Measurements from ENCODE around the gene DNAJC6. TPM values are rescaled to one million over a fixed set of nuclear protein-coding genes. Genes with fewer than 3 reads are reported as not detected.
A peak's percentile ranks its signal among the peaks of the same experiment; 100 is the strongest.

DNAJC6 gene
- total RNA-seq, 1 donor from 2014 or later: 2.9 TPM

GRCh38 chr1:65292861-65293593, 16.3 kb upstream of the DNAJC6 start:
- DNase-seq: peak; percentile 14

DNA sequence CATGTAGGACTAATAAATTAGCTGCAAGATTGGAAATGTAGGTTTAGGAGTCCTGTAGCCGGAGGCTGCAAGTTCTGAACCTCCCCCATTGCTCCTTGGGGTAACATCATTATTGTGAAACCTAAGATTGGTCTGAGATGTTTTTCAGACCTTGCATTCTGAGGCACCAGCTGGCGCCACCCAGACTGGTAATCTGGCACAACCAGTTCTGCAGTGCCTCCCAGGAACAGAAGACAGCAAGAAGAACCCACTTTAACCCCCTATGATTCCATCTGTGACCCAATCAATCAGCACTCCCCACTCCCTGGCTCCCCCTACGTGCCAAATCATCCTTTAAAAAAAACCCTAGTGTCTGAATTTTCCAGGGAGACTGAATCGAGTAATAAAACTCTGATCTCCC, 11.6 kb upstream of the DNAJC6 start:
- DNase-seq: no peak

DNA sequence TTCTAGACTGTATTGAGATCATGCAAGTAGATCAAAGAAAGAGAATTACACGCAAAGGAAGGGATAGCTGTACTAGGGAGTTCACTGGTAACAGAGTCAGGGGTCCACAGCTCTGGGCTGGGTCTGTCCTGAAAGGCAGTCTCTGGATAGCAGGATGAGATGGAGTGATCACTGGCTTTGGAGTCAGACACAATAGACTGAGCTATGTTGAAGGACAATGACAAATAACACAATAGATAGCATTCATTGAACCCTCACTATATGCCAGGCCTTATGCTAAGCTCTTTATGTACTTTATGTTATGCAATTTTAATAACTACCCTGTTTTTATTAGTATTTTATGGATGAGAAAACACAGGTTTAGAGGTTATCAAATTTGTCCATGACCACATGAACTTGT, 10.0 kb upstream of the DNAJC6 start:
- DNase-seq: no peak

DNA sequence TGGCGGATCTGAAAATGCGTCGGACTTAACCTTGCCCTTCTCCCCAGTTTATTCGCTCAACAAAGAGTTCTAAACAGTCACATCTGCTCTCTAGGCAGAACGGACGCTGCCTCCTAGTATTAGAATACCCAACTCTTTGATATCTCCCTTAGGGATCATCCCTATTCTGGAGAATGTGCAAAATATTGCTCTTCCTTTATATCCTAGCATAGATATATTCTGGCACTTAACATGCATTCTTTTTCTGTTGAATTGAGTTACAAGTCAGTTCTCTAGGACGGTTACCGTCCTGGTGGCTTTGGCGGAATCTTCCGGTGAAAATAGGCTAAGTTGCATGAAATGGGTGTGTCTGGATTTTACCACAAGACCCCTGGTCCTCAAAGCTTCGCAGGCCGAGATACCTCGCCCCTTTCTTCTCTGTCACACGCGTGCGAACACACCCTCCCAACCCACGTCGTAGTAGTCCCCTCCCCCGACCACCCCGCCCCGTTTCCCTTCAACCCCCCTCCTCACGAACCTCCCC, 501 bp upstream of the DNAJC6 start:
- DNase-seq: no peak

- peak; percentile 81 for DNase-seq
These were observed 790 bp downstream of the DNAJC6 start for GRCh38 chr1:65310078-65310587.

DNA sequence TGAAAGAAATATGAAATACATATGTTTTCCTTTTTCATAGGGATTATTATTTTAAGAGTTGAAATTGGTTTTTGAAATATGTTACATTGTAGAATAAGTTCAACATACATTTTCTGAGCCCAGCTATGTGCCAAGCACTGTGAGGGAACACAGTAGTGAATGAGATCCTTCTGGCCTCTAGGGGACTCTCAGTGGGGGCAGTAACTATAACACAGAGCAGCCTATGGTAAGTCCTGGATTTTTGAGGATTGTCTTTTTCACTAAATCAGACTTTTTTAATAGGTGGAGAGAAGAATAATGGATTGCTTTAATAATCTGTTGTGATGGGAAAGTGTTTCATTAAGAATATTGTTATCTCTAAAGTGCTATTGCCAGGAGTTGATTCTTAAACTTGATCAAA, 2.4 kb downstream of the DNAJC6 start:
- no peak for DNase-seq

- DNase-seq: no peak
These were observed 6.9 kb downstream of the DNAJC6 start for GRCh38 chr1:65316233-65316632.

DNA sequence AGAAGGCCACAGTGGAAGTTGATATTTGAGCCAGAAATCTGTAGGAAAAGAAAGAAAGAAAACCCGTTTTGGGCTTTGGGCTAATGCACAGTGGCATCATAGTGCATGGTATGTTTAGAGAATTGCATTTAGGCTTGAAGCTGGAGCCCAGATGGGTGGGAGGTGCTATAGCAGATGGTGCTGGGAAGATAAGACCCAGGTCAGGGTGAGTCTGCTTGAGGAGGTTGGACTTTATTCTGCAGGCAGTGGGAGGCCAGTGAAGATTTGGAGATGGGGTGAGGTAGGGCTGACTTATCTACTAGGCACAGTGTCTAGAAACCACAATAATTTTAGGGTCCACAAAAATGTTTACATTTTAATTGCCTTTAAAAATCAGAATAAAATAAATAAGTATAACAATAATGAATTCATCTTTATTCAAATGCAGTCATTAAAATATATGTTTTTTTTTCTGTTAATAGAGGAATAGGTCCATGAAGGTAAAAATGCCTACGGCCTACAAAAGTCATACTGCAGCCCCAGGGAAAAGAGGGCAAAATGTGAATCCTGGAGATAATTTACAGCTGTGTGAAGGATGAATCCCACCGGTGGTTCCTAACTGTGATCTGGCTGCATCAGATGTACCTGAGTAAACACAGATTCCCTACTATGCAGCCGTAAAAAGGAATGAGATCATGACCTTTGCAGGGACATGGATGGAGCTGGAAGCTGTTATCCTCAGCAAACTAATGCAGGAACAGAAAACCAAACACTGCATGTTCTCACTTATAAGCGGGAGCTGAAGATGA, 8.7 kb downstream of the DNAJC6 start:
- DNase-seq: peak; percentile 7

DNA sequence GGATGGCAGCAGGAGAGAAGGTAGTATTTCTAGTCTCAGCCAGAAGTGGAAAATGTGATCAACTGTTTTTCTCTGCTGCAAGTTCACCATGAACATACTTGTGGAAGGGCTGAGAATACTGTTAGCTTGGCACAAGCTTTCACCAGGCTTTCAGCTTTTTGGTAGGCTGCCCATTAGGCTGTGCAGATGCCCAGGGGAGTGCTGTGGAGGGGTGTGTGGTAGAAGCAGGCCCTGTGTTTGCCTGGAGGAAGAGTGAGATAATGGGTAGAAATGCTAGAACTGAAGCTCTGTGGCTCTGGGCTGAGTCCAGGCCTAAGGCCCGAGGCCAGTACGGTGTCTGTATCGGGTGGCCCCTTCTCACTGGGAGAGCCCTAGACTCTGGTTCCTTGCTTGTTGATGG, 9.8 kb downstream of the DNAJC6 start:
- no peak for DNase-seq

GRCh38 chr1:65319754-65320153, 10.4 kb downstream of the DNAJC6 start:
- DNase-seq: no peak

DNA sequence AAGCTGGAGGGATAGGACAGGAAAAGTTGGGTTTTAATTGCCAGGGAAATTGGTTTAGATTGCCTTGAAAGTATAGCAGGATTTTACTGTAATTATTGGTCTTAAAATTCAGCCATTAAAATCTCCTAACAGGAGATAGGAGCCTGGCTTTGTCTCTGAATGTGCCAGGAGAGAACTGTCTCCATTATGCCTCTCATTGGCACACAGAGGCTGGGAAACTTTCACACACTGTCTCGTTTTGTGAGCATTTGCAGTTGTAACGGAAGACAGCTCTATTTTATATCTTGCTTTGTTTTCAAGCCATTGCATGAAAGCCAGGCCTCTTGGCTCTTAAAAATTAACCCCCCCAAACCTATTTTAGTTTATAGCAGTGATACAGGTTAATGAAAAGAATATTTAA, 12.5 kb downstream of the DNAJC6 start:
- DNase-seq: no peak

DNA sequence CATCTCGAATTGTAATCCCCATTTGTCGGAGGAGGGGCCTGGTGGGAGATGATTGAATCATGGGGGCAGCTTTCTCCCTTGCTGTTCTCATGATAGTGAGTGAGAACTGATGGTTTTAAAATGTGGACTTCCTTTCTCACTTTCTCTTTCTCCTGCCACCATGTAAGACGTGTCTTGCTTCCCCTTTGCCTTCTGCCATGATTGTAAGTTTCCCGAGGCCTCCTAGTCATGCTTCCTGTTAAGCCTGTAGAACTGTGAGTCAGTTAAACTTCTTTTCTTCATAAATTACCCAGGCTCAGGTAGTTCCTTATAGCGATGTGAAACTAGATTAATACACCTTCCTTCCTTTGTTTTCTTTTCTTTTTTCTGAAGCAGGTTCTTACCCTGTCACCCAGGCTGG, 13.9 kb downstream of the DNAJC6 start:
- no peak for DNase-seq

- DNase-seq: no peak
These were observed 20.7 kb downstream of the DNAJC6 start for GRCh38 chr1:65330021-65330420.

DNA sequence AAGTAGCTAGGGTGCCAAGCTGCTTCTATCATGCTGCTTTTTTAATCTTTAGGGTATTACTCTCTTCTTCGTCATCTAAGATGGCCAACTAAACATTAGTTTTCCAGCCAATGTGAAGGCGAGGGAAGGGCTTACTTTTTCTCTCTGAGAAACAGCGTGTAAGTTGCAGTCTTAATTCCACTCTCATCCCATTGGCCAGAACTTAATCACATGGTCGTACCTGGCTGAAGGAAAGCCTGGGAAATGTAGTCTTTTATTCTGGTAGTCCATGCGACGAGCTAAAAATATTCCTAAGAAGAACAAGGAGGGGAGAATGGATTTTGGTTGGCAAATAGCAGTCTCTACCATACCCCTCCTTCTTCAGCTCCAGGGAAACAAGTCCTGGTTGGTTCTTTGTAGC, 21.5 kb downstream of the DNAJC6 start:
- no peak for DNase-seq

DNA sequence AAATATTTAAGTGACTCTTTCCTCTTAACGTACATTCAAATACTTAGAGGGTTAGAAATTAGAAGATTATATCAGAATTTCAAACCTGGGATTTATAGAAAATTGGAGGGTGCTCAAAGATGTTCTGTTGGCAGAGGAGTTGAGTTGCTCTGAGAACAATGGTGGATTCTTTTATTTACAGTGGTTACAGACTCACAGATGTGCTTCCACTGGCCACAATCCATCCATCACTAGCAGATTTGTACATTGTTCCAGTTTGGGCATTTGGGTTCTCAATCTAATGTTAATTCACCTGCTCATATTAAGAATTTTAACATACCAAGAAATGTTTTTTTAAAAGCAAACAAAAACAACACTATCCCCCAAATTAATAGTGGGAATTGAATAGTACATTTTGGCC, 23.5 kb downstream of the DNAJC6 start:
- DNase-seq: no peak

DNA sequence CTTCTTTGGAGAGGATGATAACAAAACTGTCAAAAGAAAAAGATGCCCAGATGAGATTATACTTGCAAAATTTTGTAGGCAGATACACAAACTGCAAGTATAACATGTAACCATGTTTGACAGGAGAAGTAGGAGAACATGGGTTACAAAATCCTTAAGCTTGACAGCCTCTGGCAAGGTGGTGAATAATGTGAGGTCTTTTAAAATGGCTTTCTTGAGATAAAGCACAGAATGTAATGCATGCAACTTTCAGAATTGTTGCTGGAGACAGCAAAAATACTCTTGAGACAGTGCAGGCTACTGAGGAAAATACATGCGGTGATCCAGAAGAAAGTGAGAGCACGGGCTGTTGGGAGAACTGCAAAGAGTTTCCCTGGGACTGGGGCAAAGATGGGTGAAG, 24.7 kb downstream of the DNAJC6 start:
- DNase-seq: no peak

GRCh38 chr1:65339866-65340468, 30.6 kb downstream of the DNAJC6 start:
- peak; percentile 15 for DNase-seq

- DNase-seq: no peak
These were observed 32.0 kb downstream of the DNAJC6 start for GRCh38 chr1:65341381-65341780.

DNA sequence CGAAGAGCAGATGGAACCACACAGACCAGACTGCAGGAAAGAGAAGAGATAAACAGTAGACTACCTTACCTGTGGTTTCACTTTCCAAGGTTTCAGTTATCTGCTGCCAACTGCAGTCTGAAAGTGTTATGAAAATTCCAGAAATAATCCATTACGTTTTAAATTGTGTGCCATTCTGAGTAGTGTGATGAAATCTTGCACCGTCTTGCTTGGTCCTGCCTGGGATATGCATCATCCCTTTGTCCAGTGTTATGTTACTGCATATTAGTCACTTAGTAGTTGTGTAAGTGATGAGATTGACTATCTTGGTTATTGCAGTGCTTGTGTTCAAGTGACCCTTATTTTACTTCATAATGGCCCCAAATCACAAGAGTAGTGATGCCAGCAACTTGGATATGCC, 33.9 kb downstream of the DNAJC6 start:
- no peak for DNase-seq

- DNase-seq: no peak
These were observed 35.0 kb downstream of the DNAJC6 start for GRCh38 chr1:65344171-65344814.

GRCh38 chr1:65346190-65346589, 36.8 kb downstream of the DNAJC6 start:
- DNase-seq: no peak

DNA sequence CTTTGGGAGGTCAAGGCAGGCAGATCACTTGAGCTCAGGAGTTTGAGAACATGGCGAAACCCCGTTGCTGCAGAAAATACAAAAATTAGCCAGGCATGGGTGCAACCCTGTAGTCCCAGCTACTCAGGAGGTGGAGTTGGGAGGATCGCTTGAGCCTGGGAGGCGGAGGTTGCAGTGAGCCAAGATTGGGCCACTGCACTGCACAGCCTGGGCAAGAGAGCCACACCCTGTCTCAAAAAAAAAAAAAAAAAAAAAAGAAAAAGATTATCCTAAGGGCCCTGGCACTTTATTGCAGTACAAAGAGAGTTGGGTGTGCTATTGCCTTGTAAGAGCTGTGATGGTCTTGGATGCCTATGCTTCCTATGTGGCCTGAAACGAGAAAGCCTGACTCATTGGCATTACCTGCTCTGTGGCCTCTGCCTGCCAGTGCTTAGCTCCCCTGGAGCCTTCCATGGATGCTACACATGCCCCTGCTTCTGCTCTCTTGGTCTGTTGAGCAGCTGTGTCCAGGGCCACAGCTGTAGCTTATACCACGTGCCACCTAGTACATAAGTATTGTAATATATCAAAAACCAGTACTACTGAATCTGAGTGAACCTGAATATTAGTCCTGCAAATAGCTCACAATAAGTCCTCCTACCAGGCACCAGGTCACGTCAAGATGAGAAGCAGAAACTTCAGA, 45.8 kb downstream of the DNAJC6 start:
- DNase-seq: no peak

Data from tongue (tissue), 2 donors.